ENCODE data around the gene OR10J5.

GRCh38 chr1:159510229-159510541 lies 25.6 kb downstream of the OR10J5 start:
- TF ChIP-seq CTCF (tag by site-specific recombination; IDR thresholded peaks at IDR 0.05) (no peak), ZNF654 (tag by site-specific recombination; IDR thresholded peaks at IDR 0.05; ENCODE audit: low read depth) (no peak), KLF7 (tag by site-specific recombination; IDR thresholded peaks at IDR 0.05; ENCODE audit: borderline replicate concordance) (no peak), ZNF449 (tag by site-specific recombination; IDR thresholded peaks at IDR 0.05) (no peak), ZNF221 (tag by site-specific recombination; IDR thresholded peaks at IDR 0.05; ENCODE audit: borderline replicate concordance) (no peak), ZNF138 (tag by site-specific recombination; IDR thresholded peaks at IDR 0.05; ENCODE audit: borderline replicate concordance) (no peak), PRDM10 (tag by site-specific recombination; IDR thresholded peaks at IDR 0.05) (no peak), ZNF2 (tag by site-specific recombination; IDR thresholded peaks at IDR 0.05) (no peak), ZNF214 (tag by site-specific recombination; IDR thresholded peaks at IDR 0.05; ENCODE audit: borderline replicate concordance) (no peak), ZNF677 (tag by site-specific recombination; IDR thresholded peaks at IDR 0.05) (no peak), ZNF639 (tag by site-specific recombination; IDR thresholded peaks at IDR 0.05) (no peak), GLIS2 (tag by site-specific recombination; IDR thresholded peaks at IDR 0.05) (no peak)
